ENCODE data around the gene MPST.

MPST gene

GRCh38 chr22:36991206-36991605, 28.3 kb upstream of the MPST start:
- Histone ChIP-seq H3K27ac (no peak overlapping the region), H3K4me3 (no peak overlapping the region)
- DNase-seq (ENCODE audit: low spot score): no peak
- no peak for TF ChIP-seq CTCF (IDR thresholded peaks at IDR 0.05)

- DNase-seq (ENCODE audit: low spot score): no peak
- no peak overlapping the region for H3K4me3 ChIP-seq
- no peak overlapping the region for H3K27ac ChIP-seq
- TF ChIP-seq CTCF (IDR thresholded peaks at IDR 0.05): no peak
These were observed 21.8 kb upstream of the MPST start for GRCh38 chr22:36997746-36998145.

GRCh38 chr22:36998620-36999351, 20.8 kb upstream of the MPST start:
- no peak overlapping the region for H3K4me3 ChIP-seq
- no peak for DNase-seq (ENCODE audit: low spot score)
- H3K27ac ChIP-seq: no peak overlapping the region
- no peak for TF ChIP-seq CTCF (IDR thresholded peaks at IDR 0.05)

- Histone ChIP-seq H3K4me3 (no peak overlapping the region), H3K27ac (no peak overlapping the region)
- no peak for TF ChIP-seq CTCF (IDR thresholded peaks at IDR 0.05)
- DNase-seq (ENCODE audit: low spot score): no peak
These were observed 20.1 kb upstream of the MPST start for GRCh38 chr22:36999463-36999862.

GRCh38 chr22:37000676-37001534, 18.6 kb upstream of the MPST start:
- no peak for DNase-seq (ENCODE audit: low spot score)
- no peak for TF ChIP-seq CTCF (IDR thresholded peaks at IDR 0.05)
- H3K4me3 ChIP-seq: no peak overlapping the region
- no peak overlapping the region for H3K27ac ChIP-seq

- no peak overlapping the region for H3K4me3 ChIP-seq
- DNase-seq (ENCODE audit: low spot score): no peak
- H3K27ac ChIP-seq: no peak overlapping the region
- TF ChIP-seq CTCF (IDR thresholded peaks at IDR 0.05): no peak
These were observed 17.7 kb upstream of the MPST start for GRCh38 chr22:37001826-37002225.

All from coronary artery (tissue), 2 donors.